Caki2 (cell line): ENCODE results near the gene CPA5. TPM values are rescaled to one million over a fixed set of nuclear protein-coding genes. Genes with fewer than 3 reads are reported as not detected.

ENCODE experiments used
- DNase-seq: peaks from one replicate; pipeline ENCODE4 v3.0.0-alpha.2; 2015; ENCODE audit warnings: low read depth
- in situ Hi-C: cut with HindIII; loops from 2 replicates; pipeline ENCODE4 v1.10.0; 2016; ENCODE audit warnings: low sequenced_read_pairs, low pct_unique_long_range_greater_than_20kb, mixed read lengths
- total RNA-seq: library from RNA; depleted of rRNA; stranded (reverse); fragments of >200 nt; shearing (Covaris generic); gene quantifications from 2 replicates; pipeline ENCODE4 v1.2.3, GENCODE V29; 2014; ENCODE audit warnings: low replicate concordance

CPA5 gene
- total RNA-seq, 1 experiment from 2014 or later = not detected

DNA sequence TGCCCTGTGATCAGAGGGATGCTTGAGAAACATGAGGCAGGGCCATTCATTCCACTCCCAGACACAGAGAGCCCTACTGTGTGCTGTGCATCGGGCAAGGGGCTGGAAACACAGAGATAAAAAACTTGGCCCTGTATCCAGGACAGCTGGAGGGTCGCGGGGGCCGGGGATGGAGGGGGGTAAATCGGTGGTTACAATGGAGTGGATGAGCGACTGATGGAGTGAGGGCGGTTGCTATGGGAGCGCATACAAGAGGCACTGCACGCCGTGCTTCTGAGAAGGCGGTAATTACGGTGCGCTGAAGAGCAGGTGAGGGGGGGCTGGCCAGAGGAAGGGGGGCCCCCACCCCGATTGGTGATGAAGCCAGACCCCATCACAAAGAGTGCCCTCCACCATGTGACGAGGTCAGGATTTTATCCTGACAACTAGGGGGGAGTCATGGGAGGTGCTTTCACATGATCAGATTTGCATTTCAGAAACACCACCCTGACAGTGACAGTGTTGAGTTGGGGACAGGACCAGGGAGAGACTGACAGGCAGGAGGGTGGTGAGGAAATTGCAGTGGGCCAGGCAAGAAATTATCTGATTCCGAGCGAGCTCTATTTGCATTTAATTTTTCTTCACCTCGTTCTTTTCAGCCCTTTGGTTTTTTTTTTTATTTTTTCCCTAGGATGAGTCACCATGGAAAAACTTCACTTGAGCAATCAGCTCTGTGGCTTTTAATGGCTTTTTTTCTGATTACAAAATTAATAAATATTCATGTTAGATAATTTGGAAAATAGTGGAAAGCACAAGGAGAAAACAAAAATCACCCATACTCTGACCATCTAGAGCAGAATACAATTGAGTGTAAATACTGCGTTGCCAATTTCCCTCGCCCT, 7.8 kb downstream of the CPA5 start:
- in situ Hi-C loops = no loop called here
- DNase-seq = peak; percentile 28

DNA sequence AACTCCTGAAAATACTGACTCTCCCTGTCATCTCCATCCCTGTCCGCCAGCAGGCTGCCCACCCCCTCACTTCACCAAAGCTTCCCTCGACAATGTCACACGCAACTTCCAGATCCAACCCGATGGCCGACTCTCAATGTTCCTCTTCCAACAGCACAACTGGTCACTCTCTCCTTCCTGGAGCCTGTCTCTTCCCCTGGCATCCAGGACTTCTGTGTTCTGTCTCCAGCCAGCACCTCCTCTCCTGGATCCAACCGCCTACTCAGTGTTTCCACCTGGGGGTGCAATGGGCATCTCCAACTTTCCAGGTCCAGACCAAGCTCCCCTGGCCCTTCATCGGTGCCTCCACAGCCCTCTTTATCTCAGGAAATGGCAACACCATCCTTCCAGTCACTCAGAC, 8.6 kb downstream of the CPA5 start:
- in situ Hi-C loops = no loop called here
- no peak for DNase-seq

DNA sequence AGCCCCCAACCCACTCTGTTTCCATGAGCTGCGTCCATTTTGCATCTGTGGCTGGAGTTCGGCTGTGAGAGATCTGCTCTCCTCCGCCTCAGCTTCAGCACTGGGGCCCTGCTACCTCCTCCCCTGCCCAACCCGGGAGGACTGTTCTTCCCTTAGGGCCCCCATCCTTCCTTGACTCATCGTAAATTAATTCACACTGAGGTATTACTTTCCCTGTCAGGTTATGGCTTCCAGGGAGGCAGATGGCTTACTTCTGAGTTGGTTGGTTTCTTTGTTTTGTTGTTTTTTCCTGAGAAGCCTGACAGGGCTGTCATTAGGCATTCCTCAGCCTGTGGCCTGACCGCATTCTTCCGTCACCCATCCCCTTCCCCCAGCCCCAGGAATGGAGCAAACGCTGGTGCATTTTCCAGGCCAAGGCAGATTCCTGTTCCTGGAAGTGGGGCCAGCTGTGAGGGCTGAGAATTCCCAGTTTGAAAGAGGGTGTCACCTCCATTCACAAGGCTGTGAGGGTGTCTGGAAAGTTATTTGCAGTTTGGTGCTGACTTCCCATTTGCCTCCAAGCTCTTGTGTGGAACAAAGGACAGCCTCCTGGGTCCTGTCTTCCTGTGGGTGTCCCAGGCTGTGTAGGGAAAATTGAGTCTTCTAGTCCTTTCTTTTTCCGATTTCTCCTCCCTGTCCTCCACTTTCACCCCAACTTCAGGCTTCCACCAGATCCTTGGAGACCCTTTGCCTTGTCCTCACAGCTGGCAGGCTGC, 11.7 kb downstream of the CPA5 start:
- in situ Hi-C loops = no loop called here
- peak; percentile 96 for DNase-seq

DNA sequence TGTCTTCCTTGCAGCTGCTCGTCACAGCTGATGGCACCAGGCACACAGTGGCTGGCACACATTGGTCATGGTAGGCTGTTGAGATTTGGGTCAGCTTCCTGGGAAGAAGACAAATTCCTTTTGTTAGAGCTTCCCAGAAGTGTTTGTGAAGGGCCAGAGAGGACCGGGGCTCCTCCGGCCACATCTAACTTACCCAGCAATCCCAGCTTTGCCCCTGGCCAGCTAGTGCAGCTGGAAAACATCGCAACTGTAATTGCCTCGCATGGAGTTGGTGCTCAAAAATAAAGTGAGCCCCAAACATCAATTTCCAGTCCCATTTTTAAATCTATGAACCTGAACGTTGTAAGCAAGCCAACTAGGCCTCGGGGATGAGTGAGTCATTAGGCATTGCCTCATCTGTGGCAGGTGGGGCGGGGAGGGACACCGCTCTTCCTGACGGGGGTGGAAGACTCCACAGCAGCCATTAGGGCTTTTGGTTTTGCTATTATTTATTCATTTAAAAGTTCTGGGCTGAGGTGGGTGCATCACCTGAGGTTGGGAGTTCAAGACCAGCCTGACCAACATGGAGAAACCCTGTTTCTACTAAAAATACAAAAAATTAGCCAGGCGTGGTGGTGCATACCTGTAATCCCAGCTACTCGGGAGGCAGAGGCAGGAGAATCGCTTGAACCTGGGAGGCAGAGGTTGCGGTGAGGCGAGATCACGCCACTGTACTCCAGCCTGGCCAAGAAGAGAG, 12.4 kb downstream of the CPA5 start:
- in situ Hi-C loops = no loop called here
- DNase-seq = peak; percentile 77

DNA sequence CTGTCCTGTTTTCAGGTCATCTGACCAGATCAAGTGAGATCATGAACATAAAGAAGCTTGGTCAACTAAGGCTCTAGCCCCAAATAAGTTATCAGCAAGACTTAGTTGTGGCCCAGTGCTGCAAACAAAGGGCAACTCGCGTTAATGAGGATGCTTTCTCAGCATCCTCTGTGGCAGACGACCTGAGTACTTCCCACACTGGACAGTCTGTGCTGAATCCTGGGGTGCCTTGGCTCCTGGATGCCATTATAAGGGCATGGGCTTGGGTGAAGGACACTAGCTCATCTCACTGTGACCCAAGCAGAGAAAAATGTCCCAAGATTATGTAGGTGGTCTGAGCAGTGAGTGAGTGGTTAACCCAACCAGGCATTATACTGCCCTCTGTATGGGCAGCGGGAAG, 13.9 kb downstream of the CPA5 start:
- DNase-seq = no peak
- in situ Hi-C loops = no loop called here

DNA sequence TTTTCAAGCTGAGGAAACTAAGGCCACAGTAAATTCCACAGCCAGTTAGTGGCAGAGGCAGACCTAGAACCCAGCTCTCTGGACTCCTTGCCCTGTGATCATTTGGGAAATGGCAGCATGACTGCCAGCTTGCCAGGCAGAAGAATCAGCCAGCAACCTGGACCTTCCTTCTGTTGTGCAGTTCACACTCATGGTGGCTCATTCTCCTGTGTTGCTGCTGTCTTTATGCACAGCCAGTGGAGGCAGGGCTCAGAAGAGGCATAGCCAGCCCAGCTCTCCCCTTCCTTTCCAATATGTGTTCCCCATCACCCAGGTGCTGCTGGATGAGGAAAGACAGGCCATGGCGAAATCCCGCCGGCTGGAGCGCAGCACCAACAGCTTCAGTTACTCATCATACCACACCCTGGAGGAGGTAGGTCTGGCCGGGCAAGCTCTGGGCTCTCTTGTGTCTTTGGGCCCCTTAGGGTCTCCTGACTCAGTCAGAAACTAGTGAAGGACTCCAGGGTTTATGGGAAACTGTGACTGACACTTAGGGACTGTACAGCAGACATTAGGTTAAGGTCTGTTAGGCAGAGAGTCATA, 14.8 kb downstream of the CPA5 start:
- in situ Hi-C loops = no loop called here
- no peak for DNase-seq

DNA sequence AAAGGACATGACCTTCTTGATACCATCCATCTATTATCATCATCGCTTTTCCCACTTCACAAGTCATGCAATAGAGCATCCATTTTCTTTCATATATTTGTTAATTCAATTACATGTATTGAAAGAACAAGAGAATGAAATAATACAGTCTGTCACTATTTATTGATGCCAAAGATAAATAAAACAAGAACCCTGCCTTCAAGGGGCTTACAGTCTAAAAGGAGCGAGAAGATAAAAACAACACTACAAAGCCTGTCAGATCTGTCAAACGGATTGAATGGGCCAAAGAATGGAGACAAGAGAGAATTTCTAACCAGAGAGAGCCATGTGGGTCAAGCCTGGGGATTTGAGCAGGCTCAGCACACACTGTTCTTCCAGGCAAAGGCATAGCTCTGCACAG, 15.9 kb downstream of the CPA5 start:
- no peak for DNase-seq
- in situ Hi-C loops = no loop called here

DNA sequence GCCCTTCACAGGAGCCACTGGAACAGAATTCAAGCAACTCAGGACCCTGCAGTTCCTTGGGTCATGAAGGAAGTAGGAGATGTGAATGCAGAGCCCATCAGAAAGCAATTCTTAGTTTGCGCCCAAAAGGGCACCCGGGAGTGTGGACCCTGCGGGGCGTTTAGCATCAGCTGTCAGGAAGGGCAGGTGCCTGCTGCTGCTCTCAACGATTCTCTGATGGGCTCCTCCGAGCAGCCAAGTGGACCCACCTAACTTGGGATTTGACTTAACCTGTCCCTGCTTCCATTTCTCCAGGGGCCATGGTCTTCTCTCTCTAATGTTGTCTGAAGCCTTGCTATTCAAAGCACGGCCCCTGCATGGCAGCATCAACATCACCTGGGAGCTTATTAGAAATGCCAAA, 17.1 kb downstream of the CPA5 start:
- no peak for DNase-seq
- in situ Hi-C loops = no loop called here

DNA sequence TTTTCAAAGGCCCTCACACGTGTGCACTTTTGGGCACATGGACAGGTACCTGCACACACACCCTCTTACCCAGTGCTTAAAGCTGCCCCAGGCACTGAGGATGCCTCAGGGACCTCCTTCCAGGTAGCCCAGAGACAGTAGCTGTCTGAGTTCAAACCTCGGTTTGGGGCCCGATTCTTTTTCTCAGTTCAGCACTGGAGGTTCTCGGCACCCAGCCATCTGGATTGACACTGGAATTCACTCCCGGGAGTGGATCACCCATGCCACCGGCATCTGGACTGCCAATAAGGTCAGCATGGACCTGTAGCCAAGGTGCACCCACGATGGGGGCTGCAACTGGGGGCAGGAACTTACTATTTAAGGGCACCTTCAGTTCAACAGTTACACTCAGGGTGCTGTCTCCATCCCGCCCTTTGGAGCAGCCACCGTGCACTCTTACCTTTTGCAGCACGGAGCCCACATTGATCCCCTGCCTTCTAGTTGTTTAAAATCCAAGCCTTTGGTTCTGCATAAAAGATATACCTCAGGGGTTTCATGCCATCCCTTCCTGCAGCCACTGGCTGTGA, 17.7 kb downstream of the CPA5 start:
- no peak for DNase-seq
- in situ Hi-C loops = no loop called here

DNA sequence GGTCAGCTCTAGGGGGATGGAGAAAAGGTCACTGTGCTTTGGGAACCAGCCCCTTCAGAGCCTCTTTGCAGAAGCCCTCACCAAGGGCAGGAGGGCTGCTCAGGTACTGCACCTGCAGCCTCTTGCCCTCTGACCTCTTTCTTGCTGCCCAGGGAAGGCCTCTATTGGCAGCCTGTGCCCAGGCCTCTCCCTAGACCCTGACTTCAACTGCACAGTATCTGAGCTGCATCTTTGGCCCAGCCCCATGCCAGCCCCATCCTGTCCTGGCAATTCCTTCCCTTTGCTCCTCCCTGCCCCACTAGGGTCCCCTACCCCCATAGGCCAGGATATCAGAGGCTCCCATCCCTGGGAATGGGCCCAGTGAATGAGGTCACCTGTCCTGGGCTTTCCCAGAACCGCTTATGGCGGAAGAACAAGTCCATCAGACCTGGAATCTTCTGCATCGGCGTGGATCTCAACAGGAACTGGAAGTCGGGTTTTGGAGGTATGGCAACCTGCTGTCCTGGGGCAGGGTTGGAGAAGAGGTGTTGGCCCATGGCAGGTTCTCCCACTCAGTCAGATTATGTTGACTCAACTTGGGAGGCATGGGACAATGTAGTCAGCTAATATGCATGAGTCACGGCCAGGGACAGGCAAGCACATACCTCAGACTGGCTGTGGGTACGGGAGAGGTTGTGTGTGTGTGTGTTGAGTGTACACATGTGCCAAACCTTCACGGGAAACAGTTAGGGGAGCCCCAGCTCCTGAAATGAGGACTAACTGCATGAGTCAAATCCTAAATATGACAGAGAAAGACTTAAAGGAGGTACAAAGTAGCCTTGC, 18.6 kb downstream of the CPA5 start:
- DNase-seq = peak; percentile 69
- in situ Hi-C loops = no loop called here

DNA sequence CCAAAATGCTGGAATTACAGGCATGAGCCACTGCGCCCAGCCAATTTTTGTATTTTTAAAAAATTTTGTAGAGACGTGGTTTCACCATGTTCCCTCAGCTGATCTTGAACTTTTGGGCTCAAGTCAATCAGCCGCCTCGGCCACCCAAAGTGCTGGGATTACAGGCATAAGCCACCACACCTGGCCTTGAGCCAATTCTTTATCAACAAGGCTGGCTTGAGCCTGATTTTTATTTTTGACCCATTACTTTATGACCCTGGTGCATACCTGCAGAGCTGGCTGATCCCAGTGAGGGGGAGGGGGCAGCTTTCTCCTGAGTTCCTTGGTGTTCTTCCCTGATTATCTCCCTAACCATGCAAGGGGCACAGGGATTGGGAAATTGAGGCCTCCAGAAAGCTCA, 19.8 kb downstream of the CPA5 start:
- in situ Hi-C loops = no loop called here
- no peak for DNase-seq

DNA sequence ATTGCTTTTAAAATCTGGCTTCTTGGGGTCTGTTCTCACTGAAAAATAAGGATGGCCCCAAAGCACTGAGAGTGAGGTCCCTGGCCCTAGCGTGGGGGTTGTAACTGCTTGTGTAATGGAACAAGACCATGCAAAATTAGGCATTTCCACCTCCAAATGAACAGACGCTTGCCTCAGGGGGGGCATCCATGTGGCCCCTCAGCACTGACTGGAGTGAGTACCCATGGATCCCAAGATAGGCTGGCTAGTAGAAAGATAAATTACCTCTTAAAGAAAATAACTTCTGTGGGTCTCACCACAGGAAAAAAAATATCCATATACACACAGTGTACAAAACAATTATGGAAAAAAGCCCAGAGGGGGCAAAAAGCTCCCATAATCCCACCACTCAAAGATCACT, 20.5 kb downstream of the CPA5 start:
- no peak for DNase-seq
- in situ Hi-C loops = no loop called here

DNA sequence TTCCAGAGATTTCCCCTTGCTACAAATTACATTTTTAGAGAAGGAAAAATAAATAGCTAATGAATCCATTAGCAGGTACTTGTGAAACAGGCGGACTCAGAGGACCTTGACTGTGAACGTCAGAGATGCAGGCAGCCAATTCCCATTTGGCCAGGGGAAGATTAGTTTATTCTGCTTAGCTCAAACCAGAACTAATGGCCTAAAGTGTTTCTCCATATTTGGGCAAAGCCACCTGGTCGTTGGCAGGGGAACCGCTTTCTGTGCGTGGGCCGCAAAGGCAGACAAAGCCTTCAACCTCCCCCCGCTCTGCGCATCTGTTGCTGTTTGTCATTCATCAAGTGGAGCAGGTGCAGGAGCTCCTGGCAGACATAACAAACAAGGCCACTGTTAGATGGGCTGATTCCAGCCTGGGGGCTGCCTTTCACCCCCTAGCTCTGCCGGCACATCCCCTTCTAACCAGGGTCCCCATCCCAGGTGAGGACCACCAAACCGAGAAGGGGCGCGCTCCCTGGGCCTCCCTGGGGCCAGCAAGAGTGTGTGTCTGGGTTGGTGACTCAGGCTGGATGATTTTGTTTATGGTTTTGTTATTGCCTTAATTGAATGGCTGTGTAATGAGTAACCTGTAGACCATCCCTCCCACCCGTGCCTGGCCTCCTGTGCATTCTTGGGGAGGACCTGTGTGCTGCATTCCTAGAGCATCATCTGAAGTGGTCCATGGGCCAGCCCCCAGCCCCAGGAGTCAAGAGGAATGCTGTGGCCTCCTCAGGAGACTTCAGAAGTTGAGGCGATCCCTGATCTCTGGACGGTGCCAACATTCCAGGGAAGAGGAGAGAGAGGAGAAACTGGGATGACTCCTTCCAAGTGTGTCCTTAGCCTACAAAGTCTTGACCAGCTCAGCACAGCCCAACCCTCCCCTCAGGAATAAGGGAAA, 21.2 kb downstream of the CPA5 start:
- in situ Hi-C loops = no loop called here
- peak; percentile 14 for DNase-seq

DNA sequence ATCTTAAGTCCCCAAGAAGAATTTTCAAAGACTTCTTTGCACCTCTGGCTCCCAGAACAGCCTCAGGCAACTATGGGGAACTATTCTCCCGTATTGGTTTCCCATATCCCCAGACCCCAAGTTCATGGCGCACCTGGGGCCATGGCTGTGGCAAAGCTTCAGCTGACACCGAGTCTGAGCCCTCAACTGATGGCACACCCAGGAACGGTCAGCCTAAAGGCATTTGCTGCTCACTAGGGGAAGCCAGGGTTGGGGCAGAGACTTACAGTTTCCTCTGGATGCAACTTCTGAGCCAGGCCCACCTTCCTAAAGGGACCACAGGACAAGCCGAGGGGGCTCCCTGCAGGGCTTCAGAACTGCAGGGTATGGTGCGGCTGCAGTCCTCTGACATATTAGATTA, 21.9 kb downstream of the CPA5 start:
- DNase-seq = no peak

DNA sequence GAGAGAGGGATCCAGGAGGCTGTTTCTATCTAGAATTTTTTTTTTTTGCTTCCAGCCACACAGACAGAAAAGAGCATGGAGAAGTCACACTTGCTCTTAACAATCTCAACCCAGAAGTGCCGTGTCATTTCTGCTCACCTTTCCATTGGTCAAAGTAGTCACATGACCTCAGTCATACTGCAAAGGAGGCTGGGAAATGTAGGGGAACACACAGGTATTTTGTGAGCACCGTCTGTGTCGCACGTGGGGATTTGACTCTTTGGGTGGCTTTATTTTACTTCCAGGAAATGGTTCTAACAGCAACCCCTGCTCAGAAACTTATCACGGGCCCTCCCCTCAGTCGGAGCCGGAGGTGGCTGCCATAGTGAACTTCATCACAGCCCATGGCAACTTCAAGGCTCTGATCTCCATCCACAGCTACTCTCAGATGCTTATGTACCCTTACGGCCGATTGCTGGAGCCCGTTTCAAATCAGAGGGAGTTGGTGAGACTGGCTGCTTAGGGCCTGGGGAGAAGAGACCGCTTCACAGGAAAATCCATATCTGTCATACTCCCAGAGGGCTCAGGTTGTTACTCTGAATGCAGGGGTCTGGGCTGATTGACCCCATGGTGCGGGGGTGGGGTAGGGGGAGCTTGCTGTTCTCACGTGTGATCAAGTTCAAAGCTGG, 22.6 kb downstream of the CPA5 start:
- in situ Hi-C loops = no loop called here
- no peak for DNase-seq

More for the DNA sequence above, 21.9 kb downstream of the CPA5 start:
- in situ Hi-C loops = no loop called here
